Endothelial cell (in vitro differentiated cells): ENCODE results near the gene NPR3. TPM values are rescaled to one million over a fixed set of nuclear protein-coding genes. Genes with fewer than 3 reads are reported as not detected.

ENCODE experiments used
- DNase-seq: peaks from one replicate; pipeline ENCODE4 v3.0.0; 2021; ENCODE audit warnings: low spot score
- H3K27ac Mint-ChIP-seq: one replicate; pipeline ENCODE4 v1.8.0; 2021; ENCODE audit warnings: mixed read lengths, inconsistent platforms; ENCODE audit not compliant: unreplicated experiment
- H3K27me3 Mint-ChIP-seq: one replicate; pipeline ENCODE4 v1.8.0; 2021; ENCODE audit warnings: mild to moderate bottlenecking, moderate library complexity, mixed read lengths, inconsistent platforms; ENCODE audit not compliant: unreplicated experiment
- H3K36me3 Mint-ChIP-seq: one replicate; pipeline ENCODE4 v1.8.0; 2021; ENCODE audit warnings: mild to moderate bottlenecking, low read depth, mixed read lengths, inconsistent platforms; ENCODE audit not compliant: unreplicated experiment
- H3K4me1 Mint-ChIP-seq: one replicate; pipeline ENCODE4 v1.8.0; 2021; ENCODE audit warnings: mild to moderate bottlenecking, mixed read lengths, inconsistent platforms; ENCODE audit not compliant: unreplicated experiment
- H3K4me3 Mint-ChIP-seq: one replicate; pipeline ENCODE4 v1.8.0; 2021; ENCODE audit warnings: mild to moderate bottlenecking, mixed read lengths, inconsistent platforms; ENCODE audit not compliant: unreplicated experiment
- H3K9me3 Mint-ChIP-seq: one replicate; pipeline ENCODE4 v1.8.0; 2021; ENCODE audit warnings: mixed read lengths, inconsistent platforms; ENCODE audit not compliant: unreplicated experiment
- total RNA-seq: library from RNA; stranded (reverse); fragmentation: NEBNext Ultra II Directional; extraction: Animal tissue kit (Norgen Biotek cat#: 25700); gene quantifications from one replicate; pipeline ENCODE4 v1.2.1, GENCODE V29; 2021; ENCODE audit not compliant: unreplicated experiment
- TF ChIP-seq, protein P1 (sequence below): fragments of 200-600 bp; sonication (generic); IDR thresholded peaks from one replicate; pipeline ENCODE4 v1.5.0; 2021; ENCODE audit warnings: antibody characterized with exemption; ENCODE audit not compliant: unreplicated experiment

The NPR3 gene
- total RNA-seq, 1 donor from 2014 or later, result 73.3 TPM

DNA sequence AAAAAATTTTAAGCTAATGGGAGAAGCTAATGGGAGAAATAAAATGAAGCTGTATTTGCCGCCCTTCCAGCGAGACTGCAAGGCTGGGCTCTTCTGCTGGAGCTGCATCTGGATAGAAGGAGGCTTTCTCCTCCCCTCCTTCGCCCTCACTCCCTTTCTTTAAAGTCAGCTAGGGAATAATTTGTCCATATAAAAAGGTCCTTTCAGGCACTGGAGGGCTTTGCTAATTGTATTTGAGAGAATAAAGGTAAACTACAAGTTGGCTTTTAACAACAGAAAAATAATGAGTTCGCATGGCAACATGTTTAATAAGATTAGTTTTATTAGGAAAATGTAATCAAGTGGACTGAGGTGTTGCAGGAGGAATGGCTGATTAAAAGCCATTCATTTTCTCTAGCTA is 41.3 kb downstream of the NPR3 start:
- H3K9me3 Mint-ChIP-seq, result no peaks in the 10 kb centered on the region
- no peak overlapping the region for H3K4me3 Mint-ChIP-seq
- H3K36me3 Mint-ChIP-seq, result peaks cover 16% of the 10 kb centered on the region
- no peak for DNase-seq
- TF ChIP-seq, protein P1, sequence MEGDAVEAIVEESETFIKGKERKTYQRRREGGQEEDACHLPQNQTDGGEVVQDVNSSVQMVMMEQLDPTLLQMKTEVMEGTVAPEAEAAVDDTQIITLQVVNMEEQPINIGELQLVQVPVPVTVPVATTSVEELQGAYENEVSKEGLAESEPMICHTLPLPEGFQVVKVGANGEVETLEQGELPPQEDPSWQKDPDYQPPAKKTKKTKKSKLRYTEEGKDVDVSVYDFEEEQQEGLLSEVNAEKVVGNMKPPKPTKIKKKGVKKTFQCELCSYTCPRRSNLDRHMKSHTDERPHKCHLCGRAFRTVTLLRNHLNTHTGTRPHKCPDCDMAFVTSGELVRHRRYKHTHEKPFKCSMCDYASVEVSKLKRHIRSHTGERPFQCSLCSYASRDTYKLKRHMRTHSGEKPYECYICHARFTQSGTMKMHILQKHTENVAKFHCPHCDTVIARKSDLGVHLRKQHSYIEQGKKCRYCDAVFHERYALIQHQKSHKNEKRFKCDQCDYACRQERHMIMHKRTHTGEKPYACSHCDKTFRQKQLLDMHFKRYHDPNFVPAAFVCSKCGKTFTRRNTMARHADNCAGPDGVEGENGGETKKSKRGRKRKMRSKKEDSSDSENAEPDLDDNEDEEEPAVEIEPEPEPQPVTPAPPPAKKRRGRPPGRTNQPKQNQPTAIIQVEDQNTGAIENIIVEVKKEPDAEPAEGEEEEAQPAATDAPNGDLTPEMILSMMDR, result no peak
- H3K27ac Mint-ChIP-seq, result no peak overlapping the region
- H3K27me3 Mint-ChIP-seq, result no peaks in the 10 kb centered on the region
- no peaks in the 10 kb centered on the region for H3K4me1 Mint-ChIP-seq

DNA sequence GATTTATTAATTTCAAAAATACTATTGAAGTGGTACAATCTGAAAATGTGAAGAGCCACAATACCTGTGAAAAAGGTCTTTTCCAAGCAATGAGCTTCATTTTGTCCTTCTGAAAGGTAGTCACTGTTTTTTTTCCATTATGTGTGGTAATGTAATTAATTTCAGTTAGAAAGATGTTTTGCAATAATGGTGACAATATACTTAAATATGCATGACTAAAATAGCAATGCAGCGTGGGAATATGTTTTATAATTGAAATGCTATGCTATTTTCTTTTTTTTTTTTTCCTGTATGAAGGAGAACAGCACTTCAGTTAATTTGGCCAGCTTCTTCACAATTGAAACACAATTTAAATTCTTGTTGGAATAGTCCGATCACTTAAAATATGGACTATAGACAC is 41.9 kb downstream of the NPR3 start:
- no peak for DNase-seq

DNA sequence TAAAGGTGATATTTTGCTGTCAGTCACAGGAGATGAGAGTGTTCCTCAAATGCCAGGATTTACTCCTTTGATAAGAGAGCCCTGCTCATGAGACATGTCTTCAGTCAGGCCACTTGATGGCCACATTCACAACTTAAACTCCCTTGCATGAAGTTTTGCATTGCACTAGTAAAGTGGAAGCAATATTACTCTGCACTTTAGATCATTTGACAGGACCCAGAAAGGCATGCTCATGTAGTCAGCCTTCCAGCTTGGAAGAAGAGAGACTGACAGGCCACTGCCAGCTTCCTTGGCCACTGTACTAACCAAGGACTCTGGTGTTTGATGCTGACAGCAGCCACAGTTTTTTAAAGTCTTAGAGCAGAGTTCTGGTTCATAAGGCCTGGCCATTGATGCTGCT is 42.6 kb downstream of the NPR3 start:
- Mint-ChIP-seq H3K4me3 (no peak overlapping the region), H3K9me3 (no peaks in the 10 kb centered on the region), H3K4me1 (no peaks in the 10 kb centered on the region), H3K27ac (no peak overlapping the region), H3K36me3 (peaks cover 9% of the 10 kb centered on the region), H3K27me3 (no peaks in the 10 kb centered on the region)
- TF ChIP-seq, protein P1, result no peak
- DNase-seq, result no peak

More for the DNA sequence above, 41.9 kb downstream of the NPR3 start:
- no peaks in the 10 kb centered on the region for H3K27me3 Mint-ChIP-seq
- H3K4me3 Mint-ChIP-seq, result no peak overlapping the region
- no peaks in the 10 kb centered on the region for H3K9me3 Mint-ChIP-seq
- no peak overlapping the region for H3K27ac Mint-ChIP-seq
- H3K36me3 Mint-ChIP-seq, result peaks cover 16% of the 10 kb centered on the region
- no peaks in the 10 kb centered on the region for H3K4me1 Mint-ChIP-seq
- TF ChIP-seq, protein P1, result no peak

DNA sequence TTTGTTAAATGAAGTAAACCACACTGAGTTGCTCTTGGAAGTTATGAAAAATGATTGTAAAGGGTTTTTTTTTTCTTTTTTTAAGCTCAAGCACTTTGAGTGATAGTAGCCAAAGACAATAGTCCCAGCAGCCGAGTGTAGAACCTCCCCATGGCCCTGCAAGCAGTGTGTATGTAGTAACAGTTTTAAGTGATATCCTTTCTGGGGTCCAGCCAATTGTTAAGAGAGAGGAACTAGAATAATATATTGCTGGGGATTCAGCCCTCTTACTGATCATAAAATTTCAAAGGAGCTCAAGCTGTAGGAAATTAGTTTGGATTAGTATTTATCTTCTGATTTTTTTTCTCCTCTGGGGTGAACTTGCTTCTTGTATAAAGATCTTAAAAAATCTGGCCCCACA is 43.2 kb downstream of the NPR3 start:
- Mint-ChIP-seq H3K4me1 (no peaks in the 10 kb centered on the region), H3K36me3 (peaks cover 8% of the 10 kb centered on the region), H3K27me3 (no peaks in the 10 kb centered on the region), H3K9me3 (no peaks in the 10 kb centered on the region), H3K4me3 (no peak overlapping the region), H3K27ac (no peak overlapping the region)
- DNase-seq, result no peak
- TF ChIP-seq, protein P1, result no peak

DNA sequence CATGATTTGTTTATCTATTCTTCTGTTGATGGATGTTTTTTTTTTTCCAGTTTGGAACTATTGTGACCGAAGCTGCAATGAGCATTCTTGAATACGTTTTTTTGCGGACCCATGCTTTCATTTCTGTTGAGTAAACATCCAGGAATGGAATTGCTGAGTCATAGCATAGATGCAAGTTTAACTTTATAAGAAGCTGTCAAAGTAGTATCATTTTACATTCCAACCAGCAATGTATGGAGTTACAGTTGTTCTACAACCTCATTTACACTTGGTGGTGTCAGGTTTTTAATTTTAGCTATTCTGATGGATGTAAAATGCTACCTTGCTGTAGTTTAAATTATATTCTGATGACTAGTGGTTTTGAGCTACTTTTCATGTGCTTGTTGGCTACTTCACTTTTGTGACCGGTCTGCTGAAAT is 49.0 kb downstream of the NPR3 start:
- Mint-ChIP-seq H3K4me3 (no peak overlapping the region), H3K27ac (no peak overlapping the region), H3K4me1 (no peaks in the 10 kb centered on the region), H3K27me3 (peaks cover 5% of the 10 kb centered on the region), H3K36me3 (peaks cover 24% of the 10 kb centered on the region), H3K9me3 (no peaks in the 10 kb centered on the region)
- TF ChIP-seq, protein P1, result no peak
- DNase-seq, result no peak
